Kidney (tissue), 14 donors: ENCODE measurements around the gene PLCD3. TPM values are rescaled to one million over a fixed set of nuclear protein-coding genes. Genes with fewer than 3 reads are reported as not detected.

Experiments
- DNase-seq, 5 donors: peaks; one replicate each; pipeline ENCODE4 v3.0.0-alpha.2; 2013 to 2020
- FAIRE-seq: peaks from 2 replicates; lab custom pipeline; 2012; peaks lifted over from hg19 to GRCh38; lab: Jason Lieb, UNC
- H3K27ac ChIP-seq, 2 donors: one replicate each; pipeline ENCODE4 v1.7.0; 2013; ENCODE audit warnings: low read depth in 2 of 2, low read length in 2 of 2, inconsistent platforms in 1 of 2
- H3K27me3 ChIP-seq: one replicate; pipeline ENCODE4 v1.7.1; 2013; ENCODE audit warnings: low read length, inconsistent platforms; ENCODE audit not compliant: control insufficient read depth, insufficient read depth
- H3K36me3 ChIP-seq, 3 donors: one replicate each; pipeline versions ENCODE4 v1.7.0 to v1.7.1; 2013; ENCODE audit warnings: low read length in 3 of 3, control low read depth in 1 of 3, inconsistent platforms in 1 of 3; ENCODE audit not compliant: insufficient read depth in 3 of 3, control insufficient read depth in 2 of 3
- H3K4me1 ChIP-seq, 3 donors: one replicate each; pipeline versions ENCODE4 v1.7.0 to v1.7.1; 2013; ENCODE audit warnings: low read length in 3 of 3, inconsistent platforms in 1 of 3, low read depth in 1 of 3; ENCODE audit not compliant: control insufficient read depth in 2 of 3, insufficient read depth in 2 of 3
- H3K4me3 ChIP-seq, 3 donors: one replicate each; pipeline versions ENCODE4 v1.7.0 to v1.8.1; 2013; ENCODE audit warnings: low read length in 3 of 3, control low read depth in 1 of 3, inconsistent platforms in 1 of 3
- H3K9ac ChIP-seq, 3 donors: one replicate each; pipeline versions ENCODE4 v1.7.0 to v1.7.1; 2013; ENCODE audit warnings: low read length in 3 of 3, control low read depth in 1 of 3, inconsistent platforms in 1 of 3
- H3K9me3 ChIP-seq, 3 donors: one replicate each; pipeline versions ENCODE4 v1.7.0 to v1.7.1; 2013; ENCODE audit warnings: low read length in 3 of 3, control low read depth in 1 of 3, inconsistent platforms in 1 of 3; ENCODE audit not compliant: control insufficient read depth in 2 of 3, insufficient read depth in 1 of 3
- intact Hi-C: fragments of 100-400 bp; cut with DNase I; formaldehyde crosslinking; loops from one replicate; pipeline ENCODE4 v1.11.1; 2022
- polyA plus RNA-seq: library from polyadenylated mRNA; stranded (reverse); fragments of 350-450 nt; fragmentation: Illumina TruSeq; extraction: RNeasy Lipid Tissue Mini Kit (QIAGEN cat#74804); gene quantifications from one replicate; pipeline ENCODE4 v1.2.3, GENCODE V29; 2014; ENCODE audit warnings: low read depth, low replicate concordance; ENCODE audit not compliant: insufficient read depth
- total RNA-seq: library from RNA; stranded (reverse); fragmentation: NEBNext Ultra II Directional; extraction: Animal tissue kit (Norgen Biotek cat#: 25700); gene quantifications from one replicate; pipeline ENCODE4 v1.2.1, GENCODE V29; 2021
- TF ChIP-seq, protein P1 (sequence below): IDR thresholded peaks from 3 replicates; pipeline ENCODE4 v1.5.1; 2012; ENCODE audit warnings: mild to moderate bottlenecking, moderate library complexity, borderline replicate concordance; ENCODE audit not compliant: insufficient read depth; ENCODE audit errors: extremely low read depth
- donor health status: control.
- donor health status: control.
- donor health status: control.
- donor health status: control.
- donor health status: control.
- donor health status: DM: yes; HTN: yes; CAD: no.
- donor health status: Normal renal cell carcinoma (clear cell type).

Gene PLCD3
- total and polyA plus RNA-seq, 2 donors from 2014 or later: 14.8 to 111 TPM

DNA sequence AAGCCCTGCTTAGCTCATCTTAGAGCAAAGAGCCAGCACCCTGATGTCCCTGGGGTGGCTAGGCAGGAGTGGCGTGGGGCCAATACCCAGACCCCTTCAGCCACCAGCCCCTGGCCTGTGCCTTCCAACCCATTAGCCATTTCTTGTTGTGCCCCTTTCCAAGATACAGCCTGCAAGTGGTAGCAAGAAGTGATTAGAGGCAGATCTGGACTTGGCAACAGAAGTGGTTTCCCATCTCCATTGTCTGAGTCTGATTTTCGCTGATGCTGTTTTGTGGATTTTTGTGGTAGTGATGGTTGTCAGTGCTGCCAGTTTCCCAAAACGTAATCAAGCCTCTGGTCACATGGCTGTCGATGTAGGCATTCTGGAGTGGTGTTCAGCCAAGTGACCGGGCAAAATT, 25.7 kb downstream of the PLCD3 start:
- H3K36me3 ChIP-seq: peaks cover 6 to 57% (median 42%) of the 10 kb centered on the region in 3 donors
- intact Hi-C loops: no loop called here
- TF ChIP-seq, protein P1, sequence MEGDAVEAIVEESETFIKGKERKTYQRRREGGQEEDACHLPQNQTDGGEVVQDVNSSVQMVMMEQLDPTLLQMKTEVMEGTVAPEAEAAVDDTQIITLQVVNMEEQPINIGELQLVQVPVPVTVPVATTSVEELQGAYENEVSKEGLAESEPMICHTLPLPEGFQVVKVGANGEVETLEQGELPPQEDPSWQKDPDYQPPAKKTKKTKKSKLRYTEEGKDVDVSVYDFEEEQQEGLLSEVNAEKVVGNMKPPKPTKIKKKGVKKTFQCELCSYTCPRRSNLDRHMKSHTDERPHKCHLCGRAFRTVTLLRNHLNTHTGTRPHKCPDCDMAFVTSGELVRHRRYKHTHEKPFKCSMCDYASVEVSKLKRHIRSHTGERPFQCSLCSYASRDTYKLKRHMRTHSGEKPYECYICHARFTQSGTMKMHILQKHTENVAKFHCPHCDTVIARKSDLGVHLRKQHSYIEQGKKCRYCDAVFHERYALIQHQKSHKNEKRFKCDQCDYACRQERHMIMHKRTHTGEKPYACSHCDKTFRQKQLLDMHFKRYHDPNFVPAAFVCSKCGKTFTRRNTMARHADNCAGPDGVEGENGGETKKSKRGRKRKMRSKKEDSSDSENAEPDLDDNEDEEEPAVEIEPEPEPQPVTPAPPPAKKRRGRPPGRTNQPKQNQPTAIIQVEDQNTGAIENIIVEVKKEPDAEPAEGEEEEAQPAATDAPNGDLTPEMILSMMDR: no peak
- no peak overlapping the region for H3K9ac ChIP-seq
- no peaks in the 10 kb centered on the region for H3K9me3 ChIP-seq
- no peaks in the 10 kb centered on the region for H3K27me3 ChIP-seq
- H3K4me3 ChIP-seq: no peak overlapping the region
- DNase-seq (no peak), FAIRE-seq (no peak)
- H3K27ac ChIP-seq: no peak overlapping the region
- peaks cover 0 to 4% (median 0%) of the 10 kb centered on the region in 3 donors for H3K4me1 ChIP-seq

DNA sequence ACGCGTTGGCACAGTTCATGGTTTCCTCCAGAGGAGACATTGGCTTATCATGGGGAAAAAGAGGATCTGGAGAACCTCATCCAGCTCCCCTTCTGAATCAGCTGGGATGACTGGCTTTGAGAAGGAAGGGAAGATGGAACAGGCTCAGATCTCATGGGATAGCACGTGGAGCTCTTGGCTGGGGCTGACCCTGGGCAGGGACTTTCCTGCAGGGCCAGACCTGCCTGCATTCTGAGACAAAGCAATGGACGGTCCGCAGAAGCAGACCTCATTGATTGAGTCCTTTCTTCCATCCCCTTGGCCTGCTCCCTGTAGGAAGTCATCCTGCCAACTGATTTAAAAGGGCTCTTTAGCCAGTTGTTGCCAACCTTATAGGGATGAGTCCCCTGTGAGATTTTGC, 26.2 kb downstream of the PLCD3 start:
- no peak overlapping the region for H3K4me3 ChIP-seq
- H3K27me3 ChIP-seq: no peaks in the 10 kb centered on the region
- peaks cover 0 to 2% (median 0%) of the 10 kb centered on the region in 3 donors for H3K4me1 ChIP-seq
- peaks cover 6 to 58% (median 43%) of the 10 kb centered on the region in 3 donors for H3K36me3 ChIP-seq
- TF ChIP-seq, protein P1: no peak
- H3K9me3 ChIP-seq: no peaks in the 10 kb centered on the region
- no peak overlapping the region for H3K27ac ChIP-seq
- H3K9ac ChIP-seq: no peak overlapping the region
- FAIRE-seq: no peak
- intact Hi-C loops: no loop called here
- DNase-seq: peak in 1 of 5 donors; percentile 51

DNA sequence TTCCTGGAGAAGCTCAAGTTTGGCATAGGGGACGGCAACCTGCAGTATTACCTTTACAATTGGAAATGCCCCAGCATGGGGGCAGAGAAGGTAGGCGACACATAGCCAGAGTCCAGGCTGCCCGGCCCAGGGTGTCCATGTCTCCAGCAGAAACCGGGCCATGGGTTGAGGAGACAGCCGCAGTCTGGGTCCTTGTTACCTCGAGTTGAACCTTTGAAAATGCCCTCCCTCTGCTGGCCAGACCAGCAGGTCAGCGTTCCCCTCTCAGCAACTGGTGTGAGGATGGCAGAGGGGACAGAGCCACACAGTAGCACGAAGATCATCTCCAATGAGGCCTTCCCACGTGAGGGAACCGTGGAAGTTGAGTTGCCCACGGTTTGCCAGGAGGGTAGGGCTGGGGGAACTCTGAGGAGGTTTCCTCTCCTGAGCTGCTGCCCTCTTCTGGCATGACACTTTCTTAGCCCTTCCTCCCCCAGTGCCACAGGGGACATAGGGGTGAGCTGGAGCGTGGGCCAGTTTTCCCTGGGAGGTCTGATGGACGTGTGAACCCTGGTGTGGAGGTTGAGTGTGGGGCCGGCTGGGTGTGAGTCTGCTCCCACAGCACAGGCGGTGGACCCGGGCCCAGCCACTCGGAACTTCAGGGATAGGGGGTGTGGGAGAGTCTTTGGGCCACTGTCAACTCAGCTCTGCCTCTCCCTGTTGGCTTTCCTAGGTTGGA, 27.2 kb downstream of the PLCD3 start:
- intact Hi-C loops: no loop called here
- H3K4me1 ChIP-seq: peaks cover 0 to 2% (median 0%) of the 10 kb centered on the region in 3 donors
- no peak overlapping the region for H3K27ac ChIP-seq
- H3K27me3 ChIP-seq: no peaks in the 10 kb centered on the region
- peaks cover 6 to 58% (median 43%) of the 10 kb centered on the region in 3 donors for H3K36me3 ChIP-seq
- DNase-seq (peak in 1 of 5 donors; percentile 57), FAIRE-seq (no peak)
- no peak overlapping the region for H3K9ac ChIP-seq
- H3K9me3 ChIP-seq: no peaks in the 10 kb centered on the region
- TF ChIP-seq, protein P1: no peak
- H3K4me3 ChIP-seq: no peak overlapping the region
